Activated CD4-positive, CD25-positive, alpha-beta regulatory T cell treated with anti-CD3 and anti-CD28 coated beads, Interleukin-2, amount 50 U/mL, for 16 hours (primary cell): ENCODE data around the gene ZMIZ1.
"Not testable (repeated sequence)": the region's sequence is repeated elsewhere in the genome, so short reads cannot be mapped to it uniquely, and the experiment has no call there.

Experiments
- DNase-seq: peaks from one replicate; pipeline ENCODE4 v3.0.0-alpha.2; 2020; ENCODE audit warnings: low read depth, low spot score

Gene ZMIZ1

GRCh38 chr10:79262959-79263746, 194.4 kb downstream of the ZMIZ1 start:
- DNase-seq: no peak

DNA sequence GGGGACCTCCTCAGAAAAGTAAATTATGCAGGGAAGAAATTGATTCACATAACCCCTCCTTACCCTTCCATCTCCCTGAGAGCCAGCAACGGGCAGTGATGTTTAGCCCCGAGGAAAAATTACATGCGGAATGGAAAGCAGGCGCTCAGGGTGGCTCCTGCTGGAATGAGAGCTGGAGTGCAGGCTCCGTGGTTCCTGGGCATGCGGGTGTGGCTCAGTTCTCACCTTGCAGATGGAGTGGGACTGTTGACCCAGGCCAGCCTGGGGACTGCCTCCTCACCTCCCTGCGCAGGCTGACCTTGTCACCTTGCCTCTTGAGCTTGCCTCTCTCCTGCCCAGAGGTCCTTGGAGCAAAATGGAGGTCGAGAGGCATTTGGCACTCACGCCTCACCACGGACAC, 195.2 kb downstream of the ZMIZ1 start:
- DNase-seq: no peak

DNA sequence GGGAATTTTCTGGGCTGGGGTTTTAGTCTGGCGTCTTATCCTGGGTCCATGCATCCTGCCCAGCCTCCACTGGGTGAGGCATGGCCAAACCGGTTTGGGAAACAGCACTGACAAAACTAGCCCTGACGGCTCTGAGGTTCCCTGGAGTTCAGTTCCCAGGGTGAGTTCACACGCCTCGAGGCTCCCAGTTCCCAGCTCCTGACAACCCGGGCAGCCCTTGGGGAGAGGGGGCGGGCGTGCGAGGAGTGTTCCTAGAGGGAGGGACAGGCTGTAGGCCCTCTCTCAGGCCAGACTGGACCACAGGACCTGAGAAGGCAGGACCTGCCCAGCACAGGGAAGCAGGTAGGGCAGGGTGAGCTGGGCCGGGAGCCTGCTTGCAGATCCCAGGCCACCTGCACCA, 196.2 kb downstream of the ZMIZ1 start:
- no peak for DNase-seq

DNA sequence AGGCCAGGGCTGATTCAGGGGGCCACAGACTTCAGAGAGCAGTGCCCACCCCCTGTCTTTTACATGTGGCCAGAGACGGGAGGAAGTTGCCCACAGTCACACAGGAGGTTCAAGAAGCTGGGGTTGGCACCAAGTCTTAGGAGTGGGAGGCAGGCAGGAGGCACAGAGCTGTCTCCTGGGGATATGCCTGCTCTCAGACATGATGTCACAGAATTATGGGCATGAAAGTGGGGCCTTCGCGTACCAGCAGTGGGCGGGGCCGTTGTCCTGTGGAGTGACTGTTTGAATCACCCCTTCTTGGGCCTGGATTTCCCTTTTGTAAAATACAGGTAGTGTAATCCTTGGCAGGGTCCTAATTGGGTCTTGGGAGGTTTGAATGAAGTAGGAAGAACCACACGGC, 197.3 kb downstream of the ZMIZ1 start:
- DNase-seq: no peak

DNA sequence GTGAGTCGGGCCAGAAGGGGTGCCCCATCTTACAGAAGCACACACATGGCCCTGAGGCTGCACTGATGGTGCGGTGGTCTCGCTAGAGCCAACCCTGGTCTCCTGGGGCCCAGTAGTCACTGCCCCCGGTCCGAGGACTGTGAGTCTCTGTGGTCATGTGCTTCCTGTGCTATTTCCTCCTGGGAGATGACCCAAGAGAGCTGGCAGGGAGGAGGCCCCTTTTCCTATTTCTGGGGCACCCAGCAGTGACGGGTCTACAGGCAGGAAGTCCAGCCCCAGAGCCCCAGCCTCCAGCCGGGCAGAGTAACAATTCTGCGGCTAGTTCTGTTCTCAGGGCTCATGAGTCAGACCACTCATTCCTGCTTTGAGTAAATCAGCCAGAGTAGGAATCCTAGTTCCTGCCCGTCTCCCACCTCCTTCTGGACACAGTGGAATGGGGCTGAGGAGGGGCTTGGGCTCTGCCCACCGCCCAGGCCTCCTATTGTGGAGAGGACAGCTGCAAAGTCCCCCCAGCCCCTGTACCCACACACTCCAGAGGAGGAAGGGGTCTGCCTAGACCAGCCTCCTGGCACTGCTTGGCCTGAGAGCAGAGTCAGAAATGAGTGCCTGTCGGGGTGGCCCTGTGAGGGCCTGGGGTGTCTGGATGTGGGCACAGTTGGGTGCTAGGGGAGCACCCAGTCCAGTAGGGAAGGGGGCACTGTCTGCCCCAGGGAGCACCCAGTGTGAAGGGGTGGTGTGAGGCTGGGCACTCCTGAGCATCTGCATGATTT, 198.0 kb downstream of the ZMIZ1 start:
- DNase-seq: no peak

DNA sequence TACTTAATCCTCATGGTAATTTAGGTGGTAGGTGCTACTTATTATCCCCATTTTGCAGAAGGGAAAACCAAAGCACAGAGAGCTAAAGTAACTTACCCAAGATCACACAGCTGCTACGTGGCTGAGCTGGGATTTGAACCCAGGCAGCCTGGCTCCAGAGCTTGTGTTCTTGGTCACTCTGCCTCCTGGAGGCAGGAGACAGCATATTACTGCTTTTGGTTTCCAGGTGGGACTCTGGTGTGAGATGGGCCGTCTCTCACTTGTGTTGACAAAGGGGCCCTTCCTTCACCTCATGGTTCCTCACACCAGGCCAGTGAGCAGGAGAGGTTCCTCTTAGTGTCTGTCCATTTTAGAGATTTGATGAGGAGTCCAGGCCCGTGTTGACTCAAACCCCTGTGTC, 198.7 kb downstream of the ZMIZ1 start:
- no peak for DNase-seq

DNA sequence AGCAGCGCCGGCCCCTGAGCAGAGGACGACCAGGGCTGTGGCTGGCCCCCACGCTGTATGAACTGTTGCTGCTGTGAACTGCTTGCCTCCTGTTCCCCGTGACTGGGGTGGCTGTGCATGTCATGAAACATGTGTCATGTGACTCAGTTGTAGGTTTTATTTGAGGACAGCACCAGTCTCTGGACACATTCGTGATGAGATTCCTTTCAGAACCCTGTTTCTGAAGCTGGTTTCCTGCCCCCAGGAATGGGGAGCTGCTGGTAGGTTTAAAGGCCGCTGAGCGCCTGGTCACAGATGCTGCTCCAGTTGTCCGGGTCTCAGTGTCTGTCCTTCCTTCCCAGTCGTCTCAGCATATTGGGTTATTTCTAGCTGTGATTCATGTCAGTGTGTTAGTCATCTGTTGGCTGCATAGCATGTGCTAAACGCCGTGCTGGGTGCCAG, 199.4 kb downstream of the ZMIZ1 start:
- no peak for DNase-seq

GRCh38 chr10:79268742-79269141, 200.0 kb downstream of the ZMIZ1 start:
- no peak for DNase-seq

DNA sequence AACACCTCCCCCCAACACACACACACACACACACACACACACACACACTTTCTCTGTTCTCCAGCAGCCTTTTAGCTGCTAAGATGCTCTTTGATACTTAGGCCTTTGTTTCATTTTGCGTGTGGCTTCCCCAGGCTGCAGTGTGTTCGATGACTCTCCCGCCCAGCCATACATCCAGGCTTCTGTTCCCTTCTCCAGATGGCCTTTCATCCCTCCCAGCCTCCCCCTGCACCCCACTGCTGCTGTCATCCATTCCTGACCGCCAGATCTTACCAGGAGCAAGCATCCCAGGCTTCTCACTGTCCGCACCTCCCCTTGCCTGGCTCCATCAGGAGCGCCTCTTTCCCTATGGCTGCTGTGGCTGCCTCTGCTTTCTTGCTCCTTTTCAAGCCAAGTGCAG, 200.7 kb downstream of the ZMIZ1 start:
- no peak for DNase-seq

- DNase-seq: no peak
These were observed 201.2 kb downstream of the ZMIZ1 start for GRCh38 chr10:79269969-79270368.

- DNase-seq: no peak
These were observed 201.9 kb downstream of the ZMIZ1 start for GRCh38 chr10:79270466-79271246.

DNA sequence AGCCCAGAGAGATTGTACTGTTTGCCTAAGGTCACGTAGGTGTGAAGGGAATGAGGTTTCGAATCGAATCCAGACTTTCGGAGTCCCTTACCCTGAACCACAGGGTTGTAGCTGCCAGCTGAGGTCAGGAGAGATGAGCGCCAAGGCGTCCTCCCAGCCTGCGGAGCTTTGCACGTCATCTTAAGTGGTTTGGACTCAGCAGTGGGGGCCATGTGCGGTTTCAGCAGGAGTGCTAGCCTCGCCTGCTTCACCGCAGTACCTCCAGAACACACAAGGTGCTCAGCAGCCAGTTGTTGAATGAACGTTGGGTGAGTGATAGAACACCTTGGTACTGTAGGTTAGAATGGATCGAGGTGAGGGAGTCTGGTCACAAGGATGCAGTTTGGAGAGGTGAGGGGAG, 203.6 kb downstream of the ZMIZ1 start:
- DNase-seq: no peak

GRCh38 chr10:79273604-79274003, 204.8 kb downstream of the ZMIZ1 start:
- no peak for DNase-seq

GRCh38 chr10:79274279-79275104, 205.7 kb downstream of the ZMIZ1 start:
- DNase-seq: no peak

GRCh38 chr10:79275105-79275430, 206.3 kb downstream of the ZMIZ1 start:
- DNase-seq: no peak

GRCh38 chr10:79275431-79275851, 206.7 kb downstream of the ZMIZ1 start:
- no peak for DNase-seq

DNA sequence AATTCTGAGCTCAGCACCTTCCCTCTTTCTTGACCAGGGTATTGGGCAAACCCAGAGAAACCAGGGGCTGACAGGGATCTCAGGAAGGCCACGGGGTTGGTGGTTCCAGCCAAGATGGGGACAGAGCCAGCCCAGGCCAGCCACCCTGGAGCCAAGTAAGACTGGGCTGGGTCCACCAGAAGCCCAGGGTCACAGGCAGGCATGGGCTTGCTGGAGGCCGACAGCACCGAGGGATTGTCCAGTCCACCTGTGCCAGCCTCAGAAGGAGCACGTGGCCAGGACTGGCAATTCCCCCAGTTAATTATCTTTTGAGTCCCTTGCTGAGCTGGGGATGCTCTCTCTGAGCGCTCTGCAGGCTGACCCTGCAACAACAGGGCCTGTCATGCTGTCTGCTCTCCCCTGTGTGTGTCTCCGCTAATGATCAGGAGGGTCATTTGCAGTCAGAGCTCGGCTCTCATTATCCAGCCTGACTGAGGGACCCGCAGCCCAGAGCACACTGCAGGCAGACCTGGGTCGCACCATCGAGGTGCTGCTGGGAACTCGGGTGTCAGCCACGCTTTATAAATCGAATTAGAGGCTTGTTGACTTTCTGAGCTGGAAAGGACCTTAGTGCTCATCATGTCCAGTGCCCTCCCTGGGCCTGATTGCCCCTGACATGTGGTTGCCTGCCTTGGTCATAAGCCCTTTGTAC, 209.0 kb downstream of the ZMIZ1 start:
- no peak for DNase-seq

DNA sequence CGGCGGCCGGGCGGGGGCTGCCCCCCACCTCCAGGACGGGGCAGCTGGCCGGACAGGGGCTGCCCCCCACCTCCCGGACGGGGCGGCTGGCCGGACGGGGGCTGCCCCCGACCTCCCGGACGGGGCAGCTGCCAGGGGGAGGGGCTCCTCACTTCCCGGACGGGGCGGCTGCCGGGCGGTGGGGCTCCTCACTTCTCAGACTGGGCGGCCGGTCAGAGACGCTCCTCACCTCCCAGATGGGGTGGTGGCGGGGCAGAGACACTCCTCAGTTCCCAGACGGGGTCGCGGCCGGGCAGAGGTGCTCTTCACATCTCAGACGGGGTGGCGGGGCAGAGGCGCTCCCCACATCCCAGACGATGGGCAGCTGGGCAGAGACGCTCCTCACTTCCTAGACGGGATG, 210.3 kb downstream of the ZMIZ1 start:
- not testable (repeated sequence) for DNase-seq

DNA sequence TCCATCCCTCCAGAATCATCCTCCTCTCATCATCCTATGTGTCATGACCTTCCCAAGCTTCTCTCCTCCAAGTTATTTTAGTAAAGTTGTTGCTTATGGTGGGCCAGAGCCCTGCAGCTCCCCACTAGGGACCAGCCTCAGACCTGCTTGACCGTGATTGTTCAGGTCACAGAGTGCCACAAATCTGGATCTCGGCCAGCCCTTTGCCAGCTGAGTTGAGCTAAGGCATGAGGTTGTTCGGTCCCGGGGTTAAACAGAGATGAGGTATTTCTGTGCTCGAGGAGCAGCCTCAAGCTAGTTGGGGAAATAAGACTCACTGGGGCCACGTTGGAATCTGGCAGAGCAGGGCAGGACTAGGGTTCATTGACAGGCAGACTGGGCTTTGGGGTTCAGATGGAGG, 212.2 kb downstream of the ZMIZ1 start:
- no peak for DNase-seq

GRCh38 chr10:79282388-79282787, 213.6 kb downstream of the ZMIZ1 start:
- no peak for DNase-seq

DNA sequence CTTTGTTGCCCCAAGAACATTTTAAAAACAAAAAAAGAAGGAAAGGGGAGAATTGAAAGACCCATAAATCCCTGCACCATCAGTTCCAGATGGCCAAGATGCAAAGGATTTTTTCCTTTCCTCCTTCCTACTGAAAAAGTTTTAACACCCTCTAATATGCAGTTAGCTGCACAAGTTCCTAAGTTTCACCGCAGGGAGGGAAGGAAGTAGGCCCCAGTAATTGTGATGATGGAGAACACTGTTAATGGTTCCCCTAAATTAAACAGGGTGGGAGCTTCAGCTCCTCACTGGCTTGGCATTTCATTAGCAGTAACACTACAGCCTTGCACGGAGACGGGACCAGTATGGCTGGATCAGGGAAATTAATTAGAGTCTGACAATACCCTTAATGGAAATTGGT, 214.8 kb downstream of the ZMIZ1 start:
- DNase-seq: no peak
